T-helper 2 cell (primary cell): Measurements from ENCODE around the gene CCSER1.
"Not testable (repeated sequence)": the region's sequence is repeated elsewhere in the genome, so short reads cannot be mapped to it uniquely, and the experiment has no call there.

Experiments
- DNase-seq, 5 experiments: peaks; one replicate each; pipeline versions ENCODE4 v3.0.0 to v3.0.0-alpha.2; 2012 to 2022

Gene CCSER1

GRCh38 chr4:90572996-90573395 lies 445.8 kb downstream of the CCSER1 start:
- DNase-seq = no peak

GRCh38 chr4:90575371-90575770 lies 448.2 kb downstream of the CCSER1 start:
- no peak for DNase-seq

GRCh38 chr4:90580326-90580725 lies 453.1 kb downstream of the CCSER1 start:
- no peak for DNase-seq

GRCh38 chr4:90582087-90582486 lies 454.9 kb downstream of the CCSER1 start:
- DNase-seq = no peak

GRCh38 chr4:90584051-90584450 lies 456.9 kb downstream of the CCSER1 start:
- DNase-seq = no peak

GRCh38 chr4:90585961-90586360 lies 458.8 kb downstream of the CCSER1 start:
- DNase-seq = no peak

GRCh38 chr4:90586799-90587198 lies 459.6 kb downstream of the CCSER1 start:
- no peak for DNase-seq

- DNase-seq = no peak
These were observed 470.7 kb downstream of the CCSER1 start for GRCh38 chr4:90597927-90598326.

- no peak for DNase-seq
These were observed 471.5 kb downstream of the CCSER1 start for GRCh38 chr4:90598741-90599140.

GRCh38 chr4:90602726-90603125 lies 475.5 kb downstream of the CCSER1 start:
- DNase-seq = no peak

GRCh38 chr4:90603540-90603939 lies 476.3 kb downstream of the CCSER1 start:
- DNase-seq = no peak

- no peak for DNase-seq
These were observed 479.6 kb downstream of the CCSER1 start for GRCh38 chr4:90606781-90607180.

GRCh38 chr4:90614371-90614770 lies 487.2 kb downstream of the CCSER1 start:
- no peak for DNase-seq

- no peak for DNase-seq
These were observed 493.9 kb downstream of the CCSER1 start for GRCh38 chr4:90621080-90621479.

GRCh38 chr4:90624781-90625180 lies 497.6 kb downstream of the CCSER1 start:
- DNase-seq = no peak

GRCh38 chr4:90641861-90642599 lies 514.8 kb downstream of the CCSER1 start:
- no peak for DNase-seq

GRCh38 chr4:90643156-90643555 lies 516.0 kb downstream of the CCSER1 start:
- no peak for DNase-seq

GRCh38 chr4:90648311-90648710 lies 521.1 kb downstream of the CCSER1 start:
- no peak for DNase-seq

- no peak for DNase-seq
These were observed 521.6 kb downstream of the CCSER1 start for GRCh38 chr4:90648791-90649190.

GRCh38 chr4:90660672-90661071 lies 533.5 kb downstream of the CCSER1 start:
- no peak for DNase-seq

- DNase-seq = no peak
These were observed 543.0 kb downstream of the CCSER1 start for GRCh38 chr4:90670183-90670582.

- no peak for DNase-seq
These were observed 562.5 kb downstream of the CCSER1 start for GRCh38 chr4:90689739-90690138.

- no peak for DNase-seq
These were observed 568.2 kb downstream of the CCSER1 start for GRCh38 chr4:90695411-90695810.

GRCh38 chr4:90705501-90705900 lies 578.3 kb downstream of the CCSER1 start:
- DNase-seq = not testable (repeated sequence)

GRCh38 chr4:90715242-90715641 lies 588.0 kb downstream of the CCSER1 start:
- DNase-seq = peak in 1 of 5 experiments; percentile 5
